GM12878 (cell line): ENCODE measurements around the gene CD72. TPM values are rescaled to one million over a fixed set of nuclear protein-coding genes. Genes with fewer than 3 reads are reported as not detected.
A peak's percentile ranks its signal among the peaks of the same experiment; 100 is the strongest.

Experiments used
- ASH2L ChIP-seq: fragments of 300-600, 200-600 bp; sonication (generic); IDR thresholded peaks from 2 replicates; pipeline ENCODE4 v1.6.1; 2017; ENCODE audit warnings: low read depth, mild to moderate bottlenecking, borderline replicate concordance
- BCL11A ChIP-seq: IDR thresholded peaks from 2 replicates; pipeline ENCODE4 v1.6.1; 2011; ENCODE audit warnings: low read depth, low read length
- CUX1 ChIP-seq: IDR thresholded peaks from 2 replicates; pipeline ENCODE4 v1.6.1; 2012; ENCODE audit warnings: improper control_type of control experiment, low read depth, low read length; ENCODE audit not compliant: insufficient replicate concordance
- EP300 ChIP-seq, 2 experiments: fragments of 150-350 bp in 1 of 2; IDR thresholded peaks; 2 replicates each; pipeline ENCODE4 v1.6.1; 2011 to 2012; ENCODE audit warnings: low read depth in 2 of 2, low read length in 2 of 2, borderline replicate concordance in 1 of 2, improper control_type of control experiment in 1 of 2, inconsistent platforms in 1 of 2; ENCODE audit not compliant: control insufficient read depth in 1 of 2
- JUND ChIP-seq: IDR thresholded peaks from 2 replicates; pipeline ENCODE4 v1.6.1; 2012; ENCODE audit warnings: low read depth, mild to moderate bottlenecking, low read length, improper control_type of control experiment, moderate library complexity
- MEF2A ChIP-seq: IDR thresholded peaks from 2 replicates; pipeline ENCODE4 v1.6.1; 2011; ENCODE audit warnings: low read depth, mild to moderate bottlenecking, low read length, moderate library complexity; ENCODE audit not compliant: insufficient read depth
- NFYA ChIP-seq: IDR thresholded peaks from 2 replicates; pipeline ENCODE4 v1.6.1; 2011; ENCODE audit warnings: low read depth, mild to moderate bottlenecking, low read length, improper control_type of control experiment, borderline replicate concordance
- NKRF ChIP-seq: fragments of 450-650 bp; conservative IDR thresholded peaks from 2 replicates; pipeline ENCODE4 v1.6.1; 2017; ENCODE audit warnings: mild to moderate bottlenecking, moderate library complexity
- NRF1 ChIP-seq: conservative IDR thresholded peaks from 2 replicates; pipeline ENCODE4 v1.6.1; 2011; ENCODE audit warnings: mild to moderate bottlenecking, low read depth, low read length, improper control_type of control experiment
- PBX3 ChIP-seq: IDR thresholded peaks from 2 replicates; pipeline ENCODE4 v1.6.1; 2011; ENCODE audit warnings: mild to moderate bottlenecking, low read depth, low read length, moderate library complexity; ENCODE audit not compliant: insufficient replicate concordance
- PRDM15 ChIP-seq: fragments of 450-650 bp; formaldehyde crosslinking; IDR thresholded peaks from 2 replicates; pipeline ENCODE4 v1.4.0; 2020; ENCODE audit warnings: mild to moderate bottlenecking, moderate library complexity
- RBBP5 ChIP-seq: fragments of 200-600 bp; sonication (generic); conservative IDR thresholded peaks from 2 replicates; pipeline ENCODE4 v1.6.1; 2016
- TAF1 ChIP-seq: IDR thresholded peaks from 2 replicates; pipeline ENCODE4 v1.6.1; 2011; ENCODE audit warnings: mild to moderate bottlenecking, low read depth, low read length, borderline replicate concordance
- TARDBP ChIP-seq: IDR thresholded peaks from 2 replicates; pipeline ENCODE4 v1.6.1; 2016; ENCODE audit warnings: borderline replicate concordance
- TCF7 ChIP-seq: IDR thresholded peaks from 2 replicates; pipeline ENCODE4 v1.6.1; 2014; ENCODE audit warnings: antibody characterized with exemption, borderline replicate concordance
- YY1 ChIP-seq: IDR thresholded peaks from 2 replicates; pipeline ENCODE4 v1.6.1; 2011; ENCODE audit warnings: low read depth, mild to moderate bottlenecking, low read length
- ZNF384 ChIP-seq: IDR thresholded peaks from 2 replicates; pipeline ENCODE4 v1.6.1; 2012; ENCODE audit warnings: low read depth, mild to moderate bottlenecking, low read length, improper control_type of control experiment, borderline replicate concordance
- polyA plus RNA-seq, 11 experiments: library from polyadenylated mRNA; depleted of rRNA in 4 of 11; unstranded in 6 of 11; stranded (reverse) in 5 of 11; fragments of >200 nt; fragmentation: Nextera tagmentation in 4 of 11; fragmentation: Illumina TruSeq in 1 of 11; extraction: Ambion mirVana in 4 of 11; extraction: Trizol in 1 of 11; gene quantifications; 1 replicate in 1 of 11; 2 replicates in 10 of 11; pipeline versions ENCODE4 v1.2.1 to v1.2.3, GENCODE V29; 2011 to 2016; ENCODE audit warnings: inconsistent platforms in 2 of 11, missing spikeins in 2 of 11, low read depth in 1 of 11
- total RNA-seq, 4 experiments: library from RNA; depleted of rRNA in 3 of 4; stranded (reverse); fragments of >200 nt in 3 of 4; fragmentation: Illumina TruSeq in 1 of 4; extraction: Trizol in 1 of 4; gene quantifications; 2 replicates each; pipeline versions ENCODE4 v1.2.1 to v1.2.3, GENCODE V29; 2013 to 2021

CD72 gene
- total and polyA plus RNA-seq, 10 of the 15 experiments (the other 5 are each of a cell fraction or from before 2014, with no cell fraction given) = 2.1 to 14.2 (median 4.4) TPM

GRCh38 chr9:35657546-35658136, 39.4 kb upstream of the CD72 start, which contains the start of gene RMRP (continued):
- TF ChIP-seq JUND (no peak), MEF2A (0 out of 2 replicates have a peak, but pooled peaks have one; percentile 50), BCL11A (0 out of 2 replicates have a peak, but pooled peaks have one; percentile 9), TARDBP (peak; percentile 94), NKRF (peak; percentile 69), TCF7 (peak; percentile 89), PRDM15 (CRISPR knock-in tag) (no peak), EP300 (IDR thresholded peaks at IDR 0.05; ENCODE audit: borderline replicate concordance in 1 of 2, control insufficient read depth in 1 of 2, low read depth in 2 of 2, low read length in 2 of 2) (peak in 1 of 2 experiments; percentile 63; a peak in 3 of 4 replicates), CUX1 (no peak), NFYA (no peak), ZNF384 (no peak), TAF1 (0 out of 2 replicates have a peak, but pooled peaks have one; percentile 10), PBX3 (peak; percentile 31), ASH2L (no peak), NRF1 (no peak; the same call in 1 of the 2 replicates), YY1 (peak; percentile 63), RBBP5 (no peak)
